ENCODE results near the gene NOXO1.
A peak's percentile ranks its signal among the peaks of the same experiment; 100 is the strongest.

NOXO1 gene

GRCh38 chr16:1993731-1994131 lies 12.5 kb upstream of the NOXO1 start:
- no peak for TF ChIP-seq CTCF (IDR thresholded peaks at IDR 0.05; ENCODE audit: insufficient read depth, low read length, missing control alignments)
- ChIA-PET CTCF (interaction anchor here (0.9 to 16.4 kb wide), 7 partner anchors 9 to 147 kb away, joined by 3 to 163 read pairs (median 5); partner anchors contain the start of gene GFER), POLR2A (interaction anchor here (0.7 to 1.0 kb wide), 2 partner anchors 8 to 29 kb away, joined by 3 to 5 read pairs; partner anchors contain the start of gene RPS2)

GRCh38 chr16:1992704-1993317 lies 11.5 kb upstream of the NOXO1 start:
- POLR2A ChIA-PET = no interaction called here
- H3K4me3 ChIP-seq (ENCODE audit: low read depth, low read length) = peak overlapping the region; percentile 47
- no peak for TF ChIP-seq CTCF (IDR thresholded peaks at IDR 0.05; ENCODE audit: insufficient read depth, low read length, missing control alignments)
- CTCF ChIA-PET = interaction anchor here (1.5 to 16.4 kb wide), 5 partner anchors 8 to 148 kb away, joined by 3 to 163 read pairs (median 6); partner anchors contain the start of gene GFER
- no peak for DNase-seq (ENCODE audit: low read depth, low spot score)

More at GRCh38 chr16:1993731-1994131, 12.5 kb upstream of the NOXO1 start:
- H3K4me3 ChIP-seq (ENCODE audit: low read depth, low read length) = no peak overlapping the region
- no peak for DNase-seq (ENCODE audit: low read depth, low spot score)

GRCh38 chr16:1991948-1992703 lies 10.9 kb upstream of the NOXO1 start:
- no peak for TF ChIP-seq CTCF (IDR thresholded peaks at IDR 0.05; ENCODE audit: insufficient read depth, low read length, missing control alignments)
- peak overlapping the region; percentile 50 for H3K4me3 ChIP-seq (ENCODE audit: low read depth, low read length)
- no peak for DNase-seq (ENCODE audit: low read depth, low spot score)
- ChIA-PET CTCF (interaction anchor here (16.4 kb wide), 1 partner anchor 11 kb away, joined by 163 read pairs; no protein-coding TSS in a partner anchor), POLR2A (interaction anchor here (0.8 to 2.3 kb wide), 2 partner anchors 27 to 163 kb away, joined by 3 to 8 read pairs; partner anchors contain the start of genes RPS2 and TRAF7)

GRCh38 chr16:1991588-1991947 lies 10.3 kb upstream of the NOXO1 start:
- ChIA-PET POLR2A (interaction anchor here (0.8 to 2.3 kb wide), 2 partner anchors 27 to 164 kb away, joined by 3 to 8 read pairs; partner anchors contain the start of genes RPS2 and TRAF7), CTCF (interaction anchor here (0.5 to 16.4 kb wide), 2 partner anchors 11 to 148 kb away, joined by 3 to 163 read pairs; no protein-coding TSS in a partner anchor)
- TF ChIP-seq CTCF (IDR thresholded peaks at IDR 0.05; ENCODE audit: insufficient read depth, low read length, missing control alignments) = no peak
- peak overlapping the region; percentile 50 for H3K4me3 ChIP-seq (ENCODE audit: low read depth, low read length)
- no peak for DNase-seq (ENCODE audit: low read depth, low spot score)

GRCh38 chr16:1991135-1991551 lies 9.9 kb upstream of the NOXO1 start:
- POLR2A ChIA-PET = interaction anchor here (0.8 to 2.3 kb wide), 2 partner anchors 26 to 164 kb away, joined by 3 to 8 read pairs; partner anchors contain the start of genes RPS2 and TRAF7
- no peak for TF ChIP-seq CTCF (IDR thresholded peaks at IDR 0.05; ENCODE audit: insufficient read depth, low read length, missing control alignments)
- no peak for DNase-seq (ENCODE audit: low read depth, low spot score)
- H3K4me3 ChIP-seq (ENCODE audit: low read depth, low read length) = no peak overlapping the region
- CTCF ChIA-PET = interaction anchor here (0.5 to 16.4 kb wide), 2 partner anchors 12 to 148 kb away, joined by 3 to 163 read pairs; no protein-coding TSS in a partner anchor

All from AG04449 (cell line).